Measurements from ENCODE around the gene SLCO4A1.

SLCO4A1 gene

DNA sequence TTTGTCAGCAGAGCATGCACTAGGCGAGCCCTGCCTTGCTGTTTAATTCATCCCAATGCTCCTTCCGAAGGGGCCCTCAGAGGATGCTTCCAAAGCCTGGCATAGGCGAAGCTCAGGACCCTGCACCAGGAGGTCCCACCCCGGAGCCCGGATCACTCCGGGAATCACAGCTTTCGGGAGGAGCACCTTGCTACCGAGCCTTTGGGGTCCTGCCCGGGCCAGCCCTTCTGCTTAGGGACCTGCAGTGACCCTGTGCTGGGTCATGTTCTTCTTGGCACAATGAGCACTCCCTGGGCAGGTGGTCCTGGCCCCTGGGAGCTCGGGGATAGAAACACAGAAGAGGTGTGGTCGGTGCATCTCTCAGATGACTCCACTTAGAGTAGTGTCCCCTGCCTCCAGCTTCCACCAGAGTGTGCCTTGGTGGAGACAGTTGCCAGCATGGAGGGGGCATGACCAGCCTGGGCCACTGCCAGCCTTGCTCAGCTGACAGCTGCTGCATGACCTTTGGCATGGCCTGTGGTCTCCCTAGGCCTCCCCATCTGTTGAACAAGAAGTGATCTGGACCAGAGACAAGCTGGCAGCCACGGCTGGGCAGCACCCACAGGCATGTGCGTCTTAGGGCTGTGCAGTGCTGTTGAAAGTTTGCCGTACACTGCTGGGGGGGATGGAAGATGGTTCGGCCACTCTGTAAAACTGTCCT lies 44.7 kb upstream of the SLCO4A1 start:
- no peak overlapping the region for H3K27ac ChIP-seq
- TF ChIP-seq, protein P1, sequence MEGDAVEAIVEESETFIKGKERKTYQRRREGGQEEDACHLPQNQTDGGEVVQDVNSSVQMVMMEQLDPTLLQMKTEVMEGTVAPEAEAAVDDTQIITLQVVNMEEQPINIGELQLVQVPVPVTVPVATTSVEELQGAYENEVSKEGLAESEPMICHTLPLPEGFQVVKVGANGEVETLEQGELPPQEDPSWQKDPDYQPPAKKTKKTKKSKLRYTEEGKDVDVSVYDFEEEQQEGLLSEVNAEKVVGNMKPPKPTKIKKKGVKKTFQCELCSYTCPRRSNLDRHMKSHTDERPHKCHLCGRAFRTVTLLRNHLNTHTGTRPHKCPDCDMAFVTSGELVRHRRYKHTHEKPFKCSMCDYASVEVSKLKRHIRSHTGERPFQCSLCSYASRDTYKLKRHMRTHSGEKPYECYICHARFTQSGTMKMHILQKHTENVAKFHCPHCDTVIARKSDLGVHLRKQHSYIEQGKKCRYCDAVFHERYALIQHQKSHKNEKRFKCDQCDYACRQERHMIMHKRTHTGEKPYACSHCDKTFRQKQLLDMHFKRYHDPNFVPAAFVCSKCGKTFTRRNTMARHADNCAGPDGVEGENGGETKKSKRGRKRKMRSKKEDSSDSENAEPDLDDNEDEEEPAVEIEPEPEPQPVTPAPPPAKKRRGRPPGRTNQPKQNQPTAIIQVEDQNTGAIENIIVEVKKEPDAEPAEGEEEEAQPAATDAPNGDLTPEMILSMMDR (IDR thresholded peaks at IDR 0.05): no peak
- no peak for TF ChIP-seq ZFX (IDR thresholded peaks at IDR 0.05; ENCODE audit: borderline replicate concordance)

GRCh38 chr20:62598761-62599194 lies 43.5 kb upstream of the SLCO4A1 start:
- no peak for TF ChIP-seq ZFX (IDR thresholded peaks at IDR 0.05; ENCODE audit: borderline replicate concordance)
- TF ChIP-seq, protein P1 (IDR thresholded peaks at IDR 0.05): no peak
- H3K27ac ChIP-seq: no peak overlapping the region

- H3K27ac ChIP-seq: no peak overlapping the region
- TF ChIP-seq, protein P1 (IDR thresholded peaks at IDR 0.05): no peak
- no peak for TF ChIP-seq ZFX (IDR thresholded peaks at IDR 0.05; ENCODE audit: borderline replicate concordance)
Measured at GRCh38 chr20:62599216-62600110, 42.8 kb upstream of the SLCO4A1 start.

GRCh38 chr20:62601172-62601571 lies 41.1 kb upstream of the SLCO4A1 start:
- TF ChIP-seq ZFX (IDR thresholded peaks at IDR 0.05; ENCODE audit: borderline replicate concordance): no peak
- TF ChIP-seq, protein P1 (IDR thresholded peaks at IDR 0.05): no peak
- H3K27ac ChIP-seq: no peak overlapping the region

GRCh38 chr20:62601714-62602113 lies 40.6 kb upstream of the SLCO4A1 start:
- TF ChIP-seq ZFX (IDR thresholded peaks at IDR 0.05; ENCODE audit: borderline replicate concordance): no peak
- TF ChIP-seq, protein P1 (IDR thresholded peaks at IDR 0.05): no peak
- no peak overlapping the region for H3K27ac ChIP-seq

DNA sequence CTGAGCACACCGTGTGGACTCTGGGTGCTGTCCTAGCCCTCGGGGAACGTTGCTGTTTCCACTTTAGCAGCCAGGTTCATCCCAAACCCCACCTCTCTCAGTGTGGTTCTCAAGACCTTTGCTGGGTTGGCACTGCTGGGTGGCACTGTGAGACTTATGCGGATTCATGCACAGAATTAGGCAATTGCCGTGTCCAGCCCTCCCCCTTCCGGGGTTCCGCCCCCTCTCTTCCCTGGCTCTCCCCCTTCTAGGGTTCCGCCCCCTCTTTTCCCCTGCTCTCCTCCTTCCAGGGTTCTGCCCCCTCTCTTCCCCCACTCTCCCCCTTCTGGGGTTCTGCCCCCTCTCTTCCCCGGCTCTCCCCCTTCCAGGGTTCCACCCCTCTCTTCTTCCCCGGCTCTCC lies 39.8 kb upstream of the SLCO4A1 start:
- TF ChIP-seq, protein P1 (IDR thresholded peaks at IDR 0.05): no peak
- TF ChIP-seq ZFX (IDR thresholded peaks at IDR 0.05; ENCODE audit: borderline replicate concordance): no peak
- no peak overlapping the region for H3K27ac ChIP-seq
